ENCODE results near the gene C1GALT1.

Gene C1GALT1

DNA sequence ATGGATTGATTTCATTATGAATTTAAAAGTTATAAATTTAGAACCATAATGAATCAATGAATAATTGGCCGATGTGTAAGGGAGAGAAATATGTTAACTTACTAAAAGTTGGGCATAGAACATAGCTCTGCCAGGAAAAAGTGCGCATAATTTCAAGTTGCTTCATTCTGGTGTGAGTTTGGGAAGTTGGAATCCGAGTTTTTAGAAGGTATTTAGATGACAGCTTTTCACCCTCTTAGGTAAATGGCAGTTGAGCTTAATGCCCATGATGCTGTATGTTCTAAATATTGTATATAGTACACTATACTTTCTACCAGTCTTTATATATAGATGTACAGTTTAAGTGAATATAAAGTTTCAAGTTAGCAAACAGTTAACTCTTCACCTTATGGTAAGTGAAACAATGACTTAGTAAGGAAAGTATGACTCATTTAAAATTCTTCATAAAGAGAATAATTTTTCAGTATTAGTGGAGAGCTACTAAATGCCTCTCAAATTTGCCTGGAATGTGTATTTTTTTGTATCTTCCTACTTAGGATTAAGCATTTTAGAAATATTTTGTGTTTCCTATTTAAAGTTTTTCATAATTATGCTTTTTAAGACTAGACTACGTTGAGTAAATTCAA lies 1.6 kb downstream of the C1GALT1 start:
- peak overlapping the region; percentile 63 for H3K9ac ChIP-seq (ENCODE audit: low read depth, low read length)
- peak overlapping the region; percentile 88 to 91 for H3K4me3 ChIP-seq (ENCODE audit: low read depth in 1 of 2, low read length in 2 of 2)
- TF ChIP-seq, protein P1, sequence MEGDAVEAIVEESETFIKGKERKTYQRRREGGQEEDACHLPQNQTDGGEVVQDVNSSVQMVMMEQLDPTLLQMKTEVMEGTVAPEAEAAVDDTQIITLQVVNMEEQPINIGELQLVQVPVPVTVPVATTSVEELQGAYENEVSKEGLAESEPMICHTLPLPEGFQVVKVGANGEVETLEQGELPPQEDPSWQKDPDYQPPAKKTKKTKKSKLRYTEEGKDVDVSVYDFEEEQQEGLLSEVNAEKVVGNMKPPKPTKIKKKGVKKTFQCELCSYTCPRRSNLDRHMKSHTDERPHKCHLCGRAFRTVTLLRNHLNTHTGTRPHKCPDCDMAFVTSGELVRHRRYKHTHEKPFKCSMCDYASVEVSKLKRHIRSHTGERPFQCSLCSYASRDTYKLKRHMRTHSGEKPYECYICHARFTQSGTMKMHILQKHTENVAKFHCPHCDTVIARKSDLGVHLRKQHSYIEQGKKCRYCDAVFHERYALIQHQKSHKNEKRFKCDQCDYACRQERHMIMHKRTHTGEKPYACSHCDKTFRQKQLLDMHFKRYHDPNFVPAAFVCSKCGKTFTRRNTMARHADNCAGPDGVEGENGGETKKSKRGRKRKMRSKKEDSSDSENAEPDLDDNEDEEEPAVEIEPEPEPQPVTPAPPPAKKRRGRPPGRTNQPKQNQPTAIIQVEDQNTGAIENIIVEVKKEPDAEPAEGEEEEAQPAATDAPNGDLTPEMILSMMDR (IDR thresholded peaks at IDR 0.05; ENCODE audit: borderline replicate concordance, extremely low read depth, low read length, poor library complexity, severe bottlenecking) = no peak
- TF ChIP-seq EZH2 (IDR thresholded peaks at IDR 0.05; ENCODE audit: borderline replicate concordance, low read depth, low read length, severe bottlenecking) = no peak
- no peaks in the 10 kb centered on the region for H3K9me3 ChIP-seq (ENCODE audit: insufficient read depth, low read length, severe bottlenecking)
- peak overlapping the region; percentile 95; the same call in 1 of the 2 replicates for H3K27ac ChIP-seq (ENCODE audit: low read length)
- peaks cover 50% of the 10 kb centered on the region for H3K4me1 ChIP-seq (ENCODE audit: insufficient read depth, low read length)
- H4K20me1 ChIP-seq (ENCODE audit: insufficient read depth, low read length) = peaks cover 28% of the 10 kb centered on the region; the same call in 1 of the 2 replicates
- no peak for ATAC-seq (ENCODE audit: insufficient read depth, low read depth)
- H3K27me3 ChIP-seq (ENCODE audit: insufficient read depth, low read length, poor library complexity) = no peaks in the 10 kb centered on the region
- H3K4me2 ChIP-seq (ENCODE audit: insufficient read depth, low read length) = peak overlapping the region; percentile 89
- H3K79me2 ChIP-seq (ENCODE audit: insufficient read depth, low read length) = peaks cover 66% of the 10 kb centered on the region
- DNase-seq = no peak
- peaks cover 11% of the 10 kb centered on the region for H3K36me3 ChIP-seq (ENCODE audit: insufficient read depth, low read length)
- no peak overlapping the region for H2AFZ ChIP-seq (ENCODE audit: low read depth, low read length)

DNA sequence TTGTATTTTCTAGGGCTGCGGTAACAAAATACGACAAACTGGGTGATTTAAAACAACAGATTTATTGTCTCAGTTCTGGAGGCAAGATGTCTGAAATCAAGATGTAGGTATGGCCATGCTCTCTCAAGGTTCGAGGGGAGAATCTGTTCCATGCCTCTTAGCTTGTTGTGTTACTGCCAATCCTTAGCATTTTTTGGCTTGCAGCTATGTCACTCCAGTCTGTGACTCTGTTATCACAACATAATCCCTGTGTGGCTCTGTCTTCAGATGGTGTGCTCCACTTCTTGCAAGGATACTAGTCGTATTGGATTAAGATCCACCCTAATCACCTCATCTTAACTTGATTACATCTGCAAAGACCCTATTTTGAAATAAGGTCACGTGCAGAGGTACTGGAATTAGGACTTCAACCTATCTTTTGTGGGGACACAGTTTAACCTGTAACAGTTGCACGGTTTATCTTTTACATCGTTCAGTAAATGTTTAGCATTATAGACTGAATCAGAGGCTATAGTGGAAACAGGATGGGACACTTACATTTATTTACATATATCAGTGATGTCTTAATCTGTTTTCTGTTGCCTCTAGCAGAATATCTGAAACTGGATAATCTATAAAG lies 3.1 kb downstream of the C1GALT1 start:
- Histone ChIP-seq H3K9ac (ENCODE audit: low read depth, low read length) (no peak overlapping the region), H3K27me3 (ENCODE audit: insufficient read depth, low read length, poor library complexity) (no peaks in the 10 kb centered on the region), H3K4me3 (ENCODE audit: low read depth in 1 of 2, low read length in 2 of 2) (no peak overlapping the region), H3K27ac (ENCODE audit: low read length) (no peak overlapping the region), H3K9me3 (ENCODE audit: insufficient read depth, low read length, severe bottlenecking) (no peaks in the 10 kb centered on the region), H3K79me2 (ENCODE audit: insufficient read depth, low read length) (peaks cover 81% of the 10 kb centered on the region), H3K36me3 (ENCODE audit: insufficient read depth, low read length) (peaks cover 11% of the 10 kb centered on the region), H3K4me2 (ENCODE audit: insufficient read depth, low read length) (peak overlapping the region; percentile 89), H3K4me1 (ENCODE audit: insufficient read depth, low read length) (peaks cover 50% of the 10 kb centered on the region), H4K20me1 (ENCODE audit: insufficient read depth, low read length) (peaks cover 33% of the 10 kb centered on the region; the same call in 1 of the 2 replicates), H2AFZ (ENCODE audit: low read depth, low read length) (no peak overlapping the region)
- no peak for ATAC-seq (ENCODE audit: insufficient read depth, low read depth)
- DNase-seq = no peak
- TF ChIP-seq EZH2 (IDR thresholded peaks at IDR 0.05; ENCODE audit: borderline replicate concordance, low read depth, low read length, severe bottlenecking) = no peak
- TF ChIP-seq, protein P1 (IDR thresholded peaks at IDR 0.05; ENCODE audit: borderline replicate concordance, extremely low read depth, low read length, poor library complexity, severe bottlenecking) = no peak

DNA sequence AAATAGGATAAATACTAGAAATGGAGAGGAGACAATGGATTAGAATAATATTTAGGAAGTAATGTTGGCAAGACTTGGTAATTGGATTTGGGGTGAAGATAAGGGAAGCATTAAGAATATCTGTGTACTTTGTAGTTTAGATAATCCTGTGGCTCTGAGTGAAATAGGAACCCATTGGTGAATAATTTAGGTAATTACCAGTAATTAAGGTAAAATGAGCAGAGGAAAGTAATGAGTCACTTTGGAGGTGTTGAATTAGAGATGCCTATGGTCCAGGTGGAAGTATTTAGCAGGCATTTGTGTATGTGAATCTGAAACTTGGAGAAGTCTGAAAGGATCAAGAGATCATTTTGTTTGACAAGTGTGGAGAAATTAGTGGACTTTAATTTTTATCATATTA lies 5.7 kb downstream of the C1GALT1 start:
- ATAC-seq (ENCODE audit: insufficient read depth, low read depth) (no peak), DNase-seq (no peak)
- H3K9me3 ChIP-seq (ENCODE audit: insufficient read depth, low read length, severe bottlenecking) = no peaks in the 10 kb centered on the region
- H3K4me3 ChIP-seq (ENCODE audit: low read depth in 1 of 2, low read length in 2 of 2) = no peak overlapping the region
- no peak overlapping the region for H2AFZ ChIP-seq (ENCODE audit: low read depth, low read length)
- H3K27ac ChIP-seq (ENCODE audit: low read length) = no peak overlapping the region
- H4K20me1 ChIP-seq (ENCODE audit: insufficient read depth, low read length) = peaks cover 46% of the 10 kb centered on the region; the same call in 1 of the 2 replicates
- peaks cover 93% of the 10 kb centered on the region for H3K79me2 ChIP-seq (ENCODE audit: insufficient read depth, low read length)
- H3K36me3 ChIP-seq (ENCODE audit: insufficient read depth, low read length) = peaks cover 11% of the 10 kb centered on the region
- TF ChIP-seq, protein P1 (IDR thresholded peaks at IDR 0.05; ENCODE audit: borderline replicate concordance, extremely low read depth, low read length, poor library complexity, severe bottlenecking) = no peak
- no peak for TF ChIP-seq EZH2 (IDR thresholded peaks at IDR 0.05; ENCODE audit: borderline replicate concordance, low read depth, low read length, severe bottlenecking)
- no peak overlapping the region for H3K9ac ChIP-seq (ENCODE audit: low read depth, low read length)
- peaks cover 50% of the 10 kb centered on the region for H3K4me1 ChIP-seq (ENCODE audit: insufficient read depth, low read length)
- H3K27me3 ChIP-seq (ENCODE audit: insufficient read depth, low read length, poor library complexity) = no peaks in the 10 kb centered on the region
- no peak overlapping the region for H3K4me2 ChIP-seq (ENCODE audit: insufficient read depth, low read length)
